Tibial nerve (tissue), 4 donors: ENCODE measurements around the gene NOS1.

Source experiments
- CTCF ChIP-seq, 5 experiments: fragments of 200-600 bp in 3 of 5; fragments of 450-650 bp in 2 of 5; sonication (generic) in 3 of 5; IDR thresholded peaks; one replicate each; pipeline ENCODE4 v1.5.1; 2016 to 2019; ENCODE audit warnings: antibody characterized with exemption in 5 of 5, mild to moderate bottlenecking in 3 of 5, moderate library complexity in 2 of 5
- EP300 ChIP-seq, 2 donors: sonication (generic); formaldehyde crosslinking; IDR thresholded peaks; one replicate each; pipeline ENCODE4 v1.6.1; 2017; ENCODE audit warnings: antibody characterized with exemption in 2 of 2, mild to moderate bottlenecking in 1 of 2
- POLR2A ChIP-seq, 2 donors: fragments of 450-650 bp; IDR thresholded peaks; one replicate each; pipeline ENCODE4 v1.6.1; 2017; ENCODE audit warnings: antibody characterized with exemption in 2 of 2, mild to moderate bottlenecking in 2 of 2, moderate library complexity in 2 of 2

DNA sequence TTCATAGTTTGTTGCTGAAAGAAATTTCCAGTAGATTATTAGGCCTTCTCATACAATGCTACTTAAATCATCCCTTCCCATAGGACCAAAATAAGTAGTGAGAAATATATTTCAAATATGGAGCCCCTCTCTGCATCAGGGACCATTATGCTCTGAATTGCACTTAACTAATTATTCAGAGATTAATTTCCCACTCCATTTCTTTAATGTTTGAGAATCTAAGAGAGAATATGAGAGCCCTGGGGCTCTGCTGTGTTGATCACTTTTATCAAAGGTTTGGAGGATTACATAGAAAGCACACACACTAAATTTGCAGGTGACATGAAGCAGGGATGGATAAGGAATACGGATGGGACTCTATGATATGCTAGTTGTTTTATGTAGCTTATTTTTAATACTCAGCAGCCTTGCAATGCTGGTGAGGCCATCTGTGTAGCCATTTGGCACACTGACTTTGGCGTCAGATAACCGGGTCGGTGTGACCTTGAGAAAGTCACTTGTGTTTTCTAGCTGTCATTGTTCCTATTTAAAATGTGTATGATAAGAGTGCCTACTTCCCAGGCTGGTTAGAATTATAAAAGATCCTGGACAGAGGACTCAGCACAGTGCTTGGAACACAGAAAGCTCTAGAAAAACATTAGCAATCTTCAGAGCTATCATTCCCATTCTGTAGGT is 121.2 kb downstream of the NOS1 start:
- no peak for TF ChIP-seq CTCF (IDR thresholded peaks at IDR 0.05)
- no peak for TF ChIP-seq POLR2A (IDR thresholded peaks at IDR 0.05)
- TF ChIP-seq EP300 (IDR thresholded peaks at IDR 0.05) = no peak
